ENCODE results near the gene SLC30A1.
"Not testable (repeated sequence)": the region's sequence is repeated elsewhere in the genome, so short reads cannot be mapped to it uniquely, and the experiment has no call there.

The SLC30A1 gene

GRCh38 chr1:211580303-211580687 is 1.3 kb upstream of the SLC30A1 start:
- no peak overlapping the region for H3K4me3 ChIP-seq

GRCh38 chr1:211579440-211580302 is 710 bp upstream of the SLC30A1 start:
- H3K4me3 ChIP-seq: peak overlapping the region; percentile 88
- no peak overlapping the region for H3K27ac ChIP-seq
- H3K9ac ChIP-seq (ENCODE audit: insufficient read length): peak overlapping the region; percentile 3
- no peaks in the 10 kb centered on the region for H3K9me3 ChIP-seq (ENCODE audit: low read depth, low read length)
- TF ChIP-seq POLR2AphosphoS5 (IDR thresholded peaks at IDR 0.05; ENCODE audit: borderline replicate concordance, low read depth, low read length): no peak
- no peak for TF ChIP-seq EZH2 (IDR thresholded peaks at IDR 0.05)
- TF ChIP-seq FOXP2 (optimal IDR thresholded peaks at IDR 0.05; ENCODE audit: control extremely low read depth, extremely low read length, insufficient read depth): no peak
- no peaks in the 10 kb centered on the region; the same call in 1 of the 2 replicates for H3K36me3 ChIP-seq (ENCODE audit: insufficient read depth, low read length)
- no peak for DNase-seq (ENCODE audit: low read depth, low spot score)

More at GRCh38 chr1:211580303-211580687, 1.3 kb upstream of the SLC30A1 start:
- TF ChIP-seq EZH2 (IDR thresholded peaks at IDR 0.05) (no peak), FOXP2 (optimal IDR thresholded peaks at IDR 0.05; ENCODE audit: control extremely low read depth, extremely low read length, insufficient read depth) (no peak), POLR2AphosphoS5 (IDR thresholded peaks at IDR 0.05; ENCODE audit: borderline replicate concordance, low read depth, low read length) (no peak)
- Histone ChIP-seq H3K9me3 (ENCODE audit: low read depth, low read length) (no peaks in the 10 kb centered on the region), H3K9ac (ENCODE audit: insufficient read length) (no peak overlapping the region), H3K27ac (no peak overlapping the region), H3K36me3 (ENCODE audit: insufficient read depth, low read length) (no peaks in the 10 kb centered on the region; the same call in 1 of the 2 replicates)
- no peak for DNase-seq (ENCODE audit: low read depth, low spot score)

GRCh38 chr1:211577819-211578639 is 932 bp downstream of the SLC30A1 start:
- TF ChIP-seq EZH2 (IDR thresholded peaks at IDR 0.05) (no peak), POLR2AphosphoS5 (IDR thresholded peaks at IDR 0.05; ENCODE audit: borderline replicate concordance, low read depth, low read length) (no peak), FOXP2 (optimal IDR thresholded peaks at IDR 0.05; ENCODE audit: control extremely low read depth, extremely low read length, insufficient read depth) (no peak)
- Histone ChIP-seq H3K36me3 (ENCODE audit: insufficient read depth, low read length) (no peaks in the 10 kb centered on the region; the same call in 1 of the 2 replicates), H3K27ac (no peak overlapping the region), H3K9ac (ENCODE audit: insufficient read length) (peak overlapping the region; percentile 54), H3K9me3 (ENCODE audit: low read depth, low read length) (no peaks in the 10 kb centered on the region), H3K4me3 (peak overlapping the region; percentile 88)
- no peak for DNase-seq (ENCODE audit: low read depth, low spot score)

GRCh38 chr1:211577277-211577818 is 1.6 kb downstream of the SLC30A1 start:
- no peak for DNase-seq (ENCODE audit: low read depth, low spot score)
- no peaks in the 10 kb centered on the region; the same call in 1 of the 2 replicates for H3K36me3 ChIP-seq (ENCODE audit: insufficient read depth, low read length)
- no peaks in the 10 kb centered on the region for H3K9me3 ChIP-seq (ENCODE audit: low read depth, low read length)
- no peak overlapping the region for H3K27ac ChIP-seq
- peak overlapping the region; percentile 88 for H3K4me3 ChIP-seq
- TF ChIP-seq EZH2 (IDR thresholded peaks at IDR 0.05) (no peak), POLR2AphosphoS5 (IDR thresholded peaks at IDR 0.05; ENCODE audit: borderline replicate concordance, low read depth, low read length) (no peak), FOXP2 (optimal IDR thresholded peaks at IDR 0.05; ENCODE audit: control extremely low read depth, extremely low read length, insufficient read depth) (no peak)
- H3K9ac ChIP-seq (ENCODE audit: insufficient read length): peak overlapping the region; percentile 30

- Histone ChIP-seq H3K4me3 (peak overlapping the region; percentile 88), H3K9ac (ENCODE audit: insufficient read length) (no peak overlapping the region), H3K36me3 (ENCODE audit: insufficient read depth, low read length) (no peaks in the 10 kb centered on the region; the same call in 1 of the 2 replicates), H3K9me3 (ENCODE audit: low read depth, low read length) (no peaks in the 10 kb centered on the region), H3K27ac (no peak overlapping the region)
- TF ChIP-seq EZH2 (IDR thresholded peaks at IDR 0.05) (no peak), POLR2AphosphoS5 (IDR thresholded peaks at IDR 0.05; ENCODE audit: borderline replicate concordance, low read depth, low read length) (no peak), FOXP2 (optimal IDR thresholded peaks at IDR 0.05; ENCODE audit: control extremely low read depth, extremely low read length, insufficient read depth) (no peak)
- DNase-seq (ENCODE audit: low read depth, low spot score): no peak
Measured at GRCh38 chr1:211576717-211577116, 2.2 kb downstream of the SLC30A1 start.

- no peak for DNase-seq (ENCODE audit: low read depth, low spot score)
- H3K9ac ChIP-seq (ENCODE audit: insufficient read length): no peak overlapping the region
- H3K27ac ChIP-seq: no peak overlapping the region
- no peak overlapping the region for H3K4me3 ChIP-seq
- H3K9me3 ChIP-seq (ENCODE audit: low read depth, low read length): no peaks in the 10 kb centered on the region
- TF ChIP-seq FOXP2 (optimal IDR thresholded peaks at IDR 0.05; ENCODE audit: control extremely low read depth, extremely low read length, insufficient read depth) (no peak), POLR2AphosphoS5 (IDR thresholded peaks at IDR 0.05; ENCODE audit: borderline replicate concordance, low read depth, low read length) (no peak), EZH2 (IDR thresholded peaks at IDR 0.05) (no peak)
- no peaks in the 10 kb centered on the region; the same call in 1 of the 2 replicates for H3K36me3 ChIP-seq (ENCODE audit: insufficient read depth, low read length)
Measured at GRCh38 chr1:211574705-211575104, 4.3 kb downstream of the SLC30A1 start.

- H3K36me3 ChIP-seq (ENCODE audit: insufficient read depth, low read length): no peaks in the 10 kb centered on the region; the same call in 1 of the 2 replicates
- no peak for DNase-seq (ENCODE audit: low read depth, low spot score)
- H3K9me3 ChIP-seq (ENCODE audit: low read depth, low read length): no peaks in the 10 kb centered on the region
- TF ChIP-seq FOXP2 (optimal IDR thresholded peaks at IDR 0.05; ENCODE audit: control extremely low read depth, extremely low read length, insufficient read depth) (no peak), EZH2 (IDR thresholded peaks at IDR 0.05) (no peak)
- H3K4me3 ChIP-seq: no peak overlapping the region
- no peak overlapping the region for H3K9ac ChIP-seq (ENCODE audit: insufficient read length)
- H3K27ac ChIP-seq: no peak overlapping the region
Measured at GRCh38 chr1:211571998-211572397, 7.0 kb downstream of the SLC30A1 start.

- H3K4me3 ChIP-seq; H3K9ac ChIP-seq (ENCODE audit: insufficient read length); H3K36me3 ChIP-seq (ENCODE audit: insufficient read depth, low read length); H3K9me3 ChIP-seq (ENCODE audit: low read depth, low read length); H3K27ac ChIP-seq; DNase-seq (ENCODE audit: low read depth, low spot score): not testable (repeated sequence)
Measured at GRCh38 chr1:211570378-211570777, 8.6 kb downstream of the SLC30A1 start.
